IPS-18c (cell line): ENCODE results near the gene NACC2.

Experiments used
- H3K4me3 ChIP-seq: 2 replicates; pipeline ENCODE4 v1.7.0; 2013; ENCODE audit warnings: low read depth, mild to moderate bottlenecking, low read length, moderate library complexity; ENCODE audit not compliant: insufficient read depth
- H3K9me3 ChIP-seq: one replicate; pipeline ENCODE4 v1.6.1; 2013; ENCODE audit warnings: mild to moderate bottlenecking, low read length, moderate library complexity; ENCODE audit not compliant: control insufficient read depth, insufficient read depth

NACC2 gene

GRCh38 chr9:136117291-136117915, 22.3 kb upstream of the NACC2 start:
- Histone ChIP-seq H3K9me3 (no peaks in the 10 kb centered on the region), H3K4me3 (peak overlapping the region; percentile 77)

- Histone ChIP-seq H3K9me3 (no peaks in the 10 kb centered on the region), H3K4me3 (no peak overlapping the region)
These were observed 21.4 kb upstream of the NACC2 start for GRCh38 chr9:136116360-136117098.

- no peak overlapping the region for H3K4me3 ChIP-seq
- no peaks in the 10 kb centered on the region for H3K9me3 ChIP-seq
These were observed 20.7 kb upstream of the NACC2 start for GRCh38 chr9:136115641-136116359.

GRCh38 chr9:136115206-136115605, 20.1 kb upstream of the NACC2 start:
- H3K4me3 ChIP-seq = no peak overlapping the region
- H3K9me3 ChIP-seq = no peaks in the 10 kb centered on the region

- H3K4me3 ChIP-seq = no peak overlapping the region
These were observed 19.5 kb upstream of the NACC2 start for GRCh38 chr9:136114610-136115009.

GRCh38 chr9:136112541-136112940, 17.5 kb upstream of the NACC2 start:
- Histone ChIP-seq H3K9me3 (no peaks in the 10 kb centered on the region), H3K4me3 (no peak overlapping the region)

More at GRCh38 chr9:136114610-136115009, 19.5 kb upstream of the NACC2 start:
- no peaks in the 10 kb centered on the region for H3K9me3 ChIP-seq

GRCh38 chr9:136111910-136112309, 16.8 kb upstream of the NACC2 start:
- no peaks in the 10 kb centered on the region for H3K9me3 ChIP-seq
- H3K4me3 ChIP-seq = no peak overlapping the region

- no peaks in the 10 kb centered on the region for H3K9me3 ChIP-seq
- no peak overlapping the region for H3K4me3 ChIP-seq
These were observed 16.1 kb upstream of the NACC2 start for GRCh38 chr9:136111190-136111589.

GRCh38 chr9:136110082-136111061, 15.3 kb upstream of the NACC2 start:
- peak overlapping the region; percentile 44 for H3K4me3 ChIP-seq

GRCh38 chr9:136109351-136110081, 14.4 kb upstream of the NACC2 start:
- peak overlapping the region; percentile 44 for H3K4me3 ChIP-seq
- no peaks in the 10 kb centered on the region for H3K9me3 ChIP-seq

More at GRCh38 chr9:136110082-136111061, 15.3 kb upstream of the NACC2 start:
- H3K9me3 ChIP-seq = no peaks in the 10 kb centered on the region

- Histone ChIP-seq H3K9me3 (no peaks in the 10 kb centered on the region), H3K4me3 (peak overlapping the region; percentile 44; the same call in 1 of the 2 replicates)
These were observed 13.7 kb upstream of the NACC2 start for GRCh38 chr9:136108648-136109266.

- H3K9me3 ChIP-seq = no peaks in the 10 kb centered on the region
- H3K4me3 ChIP-seq = no peak overlapping the region
These were observed 13.0 kb upstream of the NACC2 start for GRCh38 chr9:136107953-136108647.

- no peak overlapping the region for H3K4me3 ChIP-seq
These were observed 12.3 kb upstream of the NACC2 start for GRCh38 chr9:136107155-136107952.

GRCh38 chr9:136105398-136106135, 10.5 kb upstream of the NACC2 start:
- Histone ChIP-seq H3K9me3 (no peaks in the 10 kb centered on the region), H3K4me3 (no peak overlapping the region)

More at GRCh38 chr9:136107155-136107952, 12.3 kb upstream of the NACC2 start:
- H3K9me3 ChIP-seq = no peaks in the 10 kb centered on the region
